ENCODE results near the gene JAM3.

Gene JAM3

GRCh38 chr11:134068829-134069425, at the start of gene JAM3:
Gene JAM3 (plus strand): TSS chr11:134069072. CDS start chr11:134069084, 12 bp downstream.
- peak; percentile 98 for DNase-seq

GRCh38 chr11:134019500-134019899, 49.4 kb upstream of the JAM3 start:
- no peak for DNase-seq

- no peak for DNase-seq
Measured at GRCh38 chr11:134020598-134020997, 48.3 kb upstream of the JAM3 start.

GRCh38 chr11:134021326-134021725, 47.5 kb upstream of the JAM3 start:
- no peak for DNase-seq

GRCh38 chr11:134022748-134023147, 46.1 kb upstream of the JAM3 start:
- DNase-seq: no peak

GRCh38 chr11:134024420-134025081, 44.3 kb upstream of the JAM3 start:
- no peak for DNase-seq

- no peak for DNase-seq
Measured at GRCh38 chr11:134025082-134025429, 43.8 kb upstream of the JAM3 start.

- DNase-seq: no peak
Measured at GRCh38 chr11:134026655-134027343, 42.1 kb upstream of the JAM3 start.

GRCh38 chr11:134027671-134028070, 41.2 kb upstream of the JAM3 start:
- peak; percentile 57 for DNase-seq

GRCh38 chr11:134028368-134028920, 40.4 kb upstream of the JAM3 start:
- no peak for DNase-seq

- DNase-seq: no peak
Measured at GRCh38 chr11:134030853-134031252, 38.0 kb upstream of the JAM3 start.

GRCh38 chr11:134032043-134032442, 36.8 kb upstream of the JAM3 start:
- DNase-seq: no peak

GRCh38 chr11:134032501-134033091, 36.3 kb upstream of the JAM3 start:
- DNase-seq: peak; percentile 34

GRCh38 chr11:134033276-134033675, 35.6 kb upstream of the JAM3 start:
- DNase-seq: no peak

- peak; percentile 83 for DNase-seq
Measured at GRCh38 chr11:134033696-134034491, 35.0 kb upstream of the JAM3 start.

GRCh38 chr11:134034496-134035381, 34.1 kb upstream of the JAM3 start:
- DNase-seq: no peak

- DNase-seq: peak; percentile 32
Measured at GRCh38 chr11:134036492-134037045, 32.3 kb upstream of the JAM3 start.

- DNase-seq: peak; percentile 77
Measured at GRCh38 chr11:134037046-134037908, 31.6 kb upstream of the JAM3 start.

- no peak for DNase-seq
Measured at GRCh38 chr11:134038897-134039470, 29.9 kb upstream of the JAM3 start.

All from CD4-positive, alpha-beta T cell treated with Interleukin-17A for 4 hours (primary cell).